Activated naive CD4-positive, alpha-beta T cell treated with anti-CD3 and anti-CD28 coated beads, Interleukin-2, amount 50 U/mL, for 72 hours (primary cell): ENCODE results near the gene OR8S1. TPM values are rescaled to one million over a fixed set of nuclear protein-coding genes. Genes with fewer than 3 reads are reported as not detected.
"Not testable (repeated sequence)": the region's sequence is repeated elsewhere in the genome, so short reads cannot be mapped to it uniquely, and the experiment has no call there.

Experiments used
- ATAC-seq, 2 donors: fragments of 150-1000 bp; cut with Tn5 transposase; 2 replicates each; pipeline ENCODE4 v1.10.0; 2021; ENCODE audit warnings: mild to moderate bottlenecking in 2 of 2, moderate library complexity in 2 of 2
- DNase-seq, 2 donors: peaks; one replicate each; pipeline ENCODE4 v3.0.0; 2021 to 2022; ENCODE audit warnings: low spot score in 2 of 2
- H3K27ac Mint-ChIP-seq, 2 donors: one replicate each; pipeline ENCODE4 v1.8.0; 2022; ENCODE audit warnings: mild to moderate bottlenecking in 2 of 2, mixed read lengths in 2 of 2
- H3K36me3 Mint-ChIP-seq, 2 donors: one replicate each; pipeline ENCODE4 v1.8.0; 2022; ENCODE audit warnings: mixed read lengths in 2 of 2
- H3K9me3 Mint-ChIP-seq, 2 donors: one replicate each; pipeline ENCODE4 v1.8.0; 2022; ENCODE audit warnings: mixed read lengths in 2 of 2
- total RNA-seq, 2 donors: library from RNA; stranded (reverse); gene quantifications; one replicate each; pipeline ENCODE4 v1.2.3, GENCODE V29; 2022

Gene OR8S1
- total RNA-seq, 2 donors from 2014 or later: not detected

DNA sequence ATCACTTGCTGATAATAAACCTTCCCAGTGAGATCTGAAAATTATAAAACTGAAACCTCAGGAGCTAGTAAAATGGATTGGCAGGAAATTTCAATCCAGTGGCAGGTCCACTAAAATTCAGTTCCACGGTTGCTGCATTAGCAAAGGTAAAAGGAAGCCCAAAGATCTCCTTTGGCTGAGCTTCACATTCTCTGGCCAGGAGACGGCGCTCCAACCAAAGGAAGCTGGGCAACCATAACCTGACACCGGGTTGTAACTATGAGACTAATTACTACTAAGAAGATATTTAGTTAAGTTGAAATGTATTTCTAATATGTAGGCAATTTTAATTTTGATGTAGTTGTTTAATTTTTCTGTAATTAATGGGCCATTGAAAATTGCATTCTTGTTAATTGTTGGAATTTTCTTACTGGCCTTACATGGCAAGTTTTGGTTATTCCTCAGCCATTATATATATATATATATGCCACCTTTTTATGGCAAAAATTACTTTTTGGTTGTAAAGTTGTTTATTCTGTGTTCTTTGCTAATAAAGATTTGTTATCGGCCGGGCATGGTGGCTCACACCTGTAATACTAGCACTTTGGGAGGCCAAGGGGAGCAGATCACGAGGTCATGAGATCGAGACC, 17.0 kb downstream of the OR8S1 start:
- ATAC-seq: no peak

DNA sequence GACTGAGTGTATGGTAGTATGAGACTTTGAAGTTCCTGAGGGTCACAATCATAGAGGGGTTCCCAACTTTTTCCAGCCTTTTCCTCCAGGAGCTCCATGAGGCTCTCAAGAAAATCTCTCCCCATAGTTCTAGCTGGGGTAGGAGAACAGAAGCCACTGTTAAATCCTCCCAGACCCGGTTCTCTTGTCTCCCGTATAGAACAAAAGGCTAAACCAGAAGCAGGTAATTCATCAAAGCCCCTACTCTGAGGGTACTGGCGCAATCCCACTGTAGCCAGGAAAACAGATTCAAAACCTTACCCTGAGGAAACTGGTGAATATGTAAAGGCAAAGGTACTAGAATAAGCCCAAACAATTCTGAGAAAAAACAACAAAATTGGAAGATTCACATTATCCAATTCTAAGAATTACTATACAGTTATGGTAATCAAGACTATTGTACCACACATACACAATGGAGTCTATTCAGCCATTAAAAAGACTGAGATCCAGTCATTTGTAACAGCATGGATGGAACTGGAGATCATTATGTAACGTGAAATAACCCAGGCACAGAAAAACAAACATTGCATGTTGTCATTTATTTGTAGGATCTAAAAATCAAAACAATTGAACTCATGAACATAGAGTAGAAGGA, 20.5 kb downstream of the OR8S1 start:
- H3K36me3 Mint-ChIP-seq: no peaks in the 10 kb centered on the region
- DNase-seq (no peak), ATAC-seq (no peak)
- no peaks in the 10 kb centered on the region for H3K9me3 Mint-ChIP-seq
- no peak overlapping the region for H3K27ac Mint-ChIP-seq

More for the DNA sequence above, 17.0 kb downstream of the OR8S1 start:
- peak in 1 of 2 donors; percentile 51 for DNase-seq
- Mint-ChIP-seq H3K27ac (no peak overlapping the region), H3K36me3 (no peaks in the 10 kb centered on the region), H3K9me3 (no peaks in the 10 kb centered on the region)

DNA sequence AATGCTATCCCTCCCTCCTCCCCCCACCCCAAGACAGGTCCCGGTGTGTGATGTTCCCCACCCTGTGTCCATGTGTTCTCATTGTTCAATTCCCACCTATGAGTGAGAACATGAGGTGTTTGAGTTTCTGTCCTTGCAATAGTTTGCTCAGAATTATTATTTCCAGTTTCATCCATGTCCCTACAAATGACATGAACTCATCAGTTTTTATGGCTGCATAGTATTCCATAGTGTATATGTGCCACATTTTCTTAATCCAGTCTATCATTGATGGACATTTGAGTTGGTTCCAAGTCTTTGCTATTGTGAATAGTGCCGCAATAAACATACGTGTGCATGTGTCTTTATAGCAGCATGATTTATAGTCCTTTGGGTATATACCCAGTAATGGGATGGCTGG, 21.6 kb downstream of the OR8S1 start:
- ATAC-seq: not testable (repeated sequence)

DNA sequence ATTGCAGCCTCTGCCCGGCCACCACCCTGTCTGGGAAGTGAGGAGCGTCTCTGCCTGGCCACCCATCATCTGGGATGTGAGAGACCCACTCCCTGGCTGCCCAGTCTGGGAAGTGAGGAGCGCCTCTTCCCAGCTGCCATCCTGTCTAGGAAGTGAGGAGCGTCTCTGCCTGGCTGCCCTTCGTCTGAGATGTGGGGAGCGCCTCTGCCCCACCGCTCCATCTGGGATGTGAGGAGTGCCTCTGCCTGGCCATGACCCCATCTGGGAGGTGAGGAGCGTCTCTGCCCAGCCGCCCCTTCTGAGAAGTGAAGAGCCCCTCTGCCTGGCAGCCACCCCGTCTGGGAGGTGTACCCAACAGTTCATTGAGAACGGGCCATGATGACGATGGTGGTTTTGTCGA, 26.2 kb downstream of the OR8S1 start:
- not testable (repeated sequence) for ATAC-seq, H3K27ac Mint-ChIP-seq, H3K9me3 Mint-ChIP-seq, H3K36me3 Mint-ChIP-seq, DNase-seq

More for the DNA sequence above, 21.6 kb downstream of the OR8S1 start:
- not testable (repeated sequence) for H3K27ac Mint-ChIP-seq, DNase-seq, H3K9me3 Mint-ChIP-seq, H3K36me3 Mint-ChIP-seq

DNA sequence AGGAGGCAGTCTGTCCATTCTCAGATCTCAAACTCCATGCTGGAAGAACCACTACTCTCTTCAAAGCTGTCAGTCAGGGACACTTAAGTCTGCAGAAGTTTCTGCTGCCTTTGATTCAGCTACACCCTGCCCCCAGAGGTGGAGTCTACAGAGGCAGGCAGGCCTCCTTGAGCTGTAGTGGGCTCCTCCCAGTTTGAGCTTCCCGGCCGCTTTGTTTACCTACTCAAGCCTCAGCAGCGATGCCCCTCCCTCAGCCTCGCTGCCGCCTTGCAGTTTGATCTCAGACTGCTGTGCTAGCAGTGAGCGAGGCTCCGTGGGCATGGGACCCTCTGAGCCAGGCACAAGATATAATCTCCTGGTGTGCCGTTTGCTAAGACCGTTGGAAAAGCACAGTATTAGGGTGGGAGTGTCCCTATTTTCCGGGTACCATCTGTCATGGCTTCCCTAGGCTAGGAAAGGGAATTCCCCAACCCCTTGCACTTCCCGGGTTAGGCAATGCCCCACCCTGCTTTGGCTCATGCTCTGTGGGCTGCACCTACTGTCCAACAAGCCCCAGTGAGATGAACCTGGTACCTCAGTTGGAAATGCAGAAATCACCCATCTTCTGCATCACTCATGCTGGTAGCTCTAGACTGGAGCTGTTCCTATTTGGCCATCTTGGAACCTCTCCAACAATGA, 28.4 kb downstream of the OR8S1 start:
- not testable (repeated sequence) for H3K27ac Mint-ChIP-seq, H3K36me3 Mint-ChIP-seq, H3K9me3 Mint-ChIP-seq, ATAC-seq, DNase-seq

DNA sequence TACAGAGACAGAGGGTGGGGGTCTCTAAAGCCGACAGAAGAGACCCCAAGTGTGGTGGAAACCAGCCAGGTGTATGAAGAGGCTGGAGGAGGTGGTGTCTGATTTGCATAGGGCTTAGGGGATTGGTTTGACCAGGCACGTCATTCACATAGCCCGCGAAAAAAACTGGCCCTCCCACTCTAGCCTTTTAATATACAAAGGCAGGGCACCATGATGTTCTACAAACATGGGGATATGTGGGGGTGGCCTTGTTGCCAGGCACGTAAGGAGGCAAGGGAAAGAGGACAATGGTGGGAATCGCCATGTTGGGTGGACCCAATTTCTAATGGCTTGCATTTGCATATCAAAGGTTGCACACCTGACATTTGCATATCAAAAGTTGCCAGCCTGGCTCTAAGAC, 31.2 kb downstream of the OR8S1 start:
- Mint-ChIP-seq H3K36me3 (no peaks in the 10 kb centered on the region), H3K9me3 (peaks cover 0 to 4% of the 10 kb centered on the region in 2 donors), H3K27ac (no peak overlapping the region)
- no peak for ATAC-seq
- no peak for DNase-seq

DNA sequence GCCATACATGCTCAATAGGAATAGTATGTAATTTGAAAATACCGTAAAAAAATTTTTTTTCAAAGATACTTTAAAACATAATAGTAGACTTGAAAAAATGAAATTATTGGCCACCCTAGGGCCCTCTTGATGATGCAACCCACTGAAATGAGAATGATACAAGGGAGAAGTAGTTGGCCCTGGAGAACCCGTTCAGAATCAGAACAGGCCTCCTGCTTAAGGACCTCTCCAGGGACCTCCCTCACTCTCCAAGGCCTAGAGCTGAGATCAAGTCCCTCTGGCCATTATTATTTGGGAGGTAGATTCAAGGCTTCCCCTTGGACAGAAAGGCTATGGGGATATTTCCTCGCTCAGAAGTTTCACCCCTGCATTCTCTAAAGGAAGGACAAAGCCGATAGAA, 32.5 kb downstream of the OR8S1 start:
- peaks cover 0 to 4% of the 10 kb centered on the region in 2 donors for H3K9me3 Mint-ChIP-seq
- no peak for DNase-seq
- no peak overlapping the region for H3K27ac Mint-ChIP-seq
- no peaks in the 10 kb centered on the region for H3K36me3 Mint-ChIP-seq
- ATAC-seq: no peak

DNA sequence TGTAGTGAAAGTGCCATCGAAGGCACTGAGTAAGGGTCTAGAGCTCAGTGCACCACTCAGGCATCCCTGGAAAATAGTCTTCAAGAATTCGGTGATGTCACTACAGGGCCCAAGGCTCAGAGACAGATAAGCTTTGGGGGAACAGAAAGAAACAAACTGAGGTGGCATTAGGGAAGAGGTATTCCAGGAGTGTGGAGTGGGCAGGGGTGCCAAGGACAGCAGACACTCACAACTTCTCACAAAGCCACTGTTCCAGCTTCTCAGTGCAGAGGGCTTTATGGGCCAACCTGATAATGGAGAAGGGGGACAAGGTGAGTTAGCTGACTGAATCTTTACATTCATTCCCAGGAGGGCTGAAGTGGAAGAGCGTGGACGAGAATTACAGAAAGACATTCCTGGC, 42.3 kb downstream of the OR8S1 start:
- ATAC-seq (no peak), DNase-seq (no peak)
- H3K27ac Mint-ChIP-seq: no peak overlapping the region
- no peaks in the 10 kb centered on the region for H3K9me3 Mint-ChIP-seq
- no peaks in the 10 kb centered on the region for H3K36me3 Mint-ChIP-seq

DNA sequence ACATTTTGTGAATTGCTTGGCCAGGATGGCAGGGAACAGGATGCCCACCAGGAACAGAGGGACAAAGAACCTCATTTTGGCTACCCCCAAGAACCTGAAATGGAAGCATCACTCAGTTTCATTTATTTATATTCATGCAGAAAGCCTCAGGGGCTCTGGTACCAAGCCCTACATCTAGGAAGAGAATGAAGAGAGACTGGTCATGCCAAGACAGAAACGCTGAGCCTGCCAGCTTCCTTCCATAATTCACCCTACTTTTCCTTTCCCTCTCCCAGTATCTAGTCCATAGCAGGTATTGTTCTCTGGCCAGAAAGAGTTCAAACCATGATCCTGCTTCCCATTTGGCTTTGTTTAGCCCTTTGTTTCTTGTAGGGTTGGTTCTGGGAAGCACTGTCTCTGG, 44.5 kb downstream of the OR8S1 start, which contains the start of gene LALBA:
Gene LALBA, minus strand, starts transcription at position 101 of the 400 bp plus-strand sequence. Its CDS starts 26 bp downstream, at position 75.
- no peak within 1 kb of the TSS for H3K27ac Mint-ChIP-seq
- ATAC-seq (no peak), DNase-seq (no peak)
- no peaks in the 10 kb centered on the region for H3K36me3 Mint-ChIP-seq
- no peaks in the 10 kb centered on the region for H3K9me3 Mint-ChIP-seq

DNA sequence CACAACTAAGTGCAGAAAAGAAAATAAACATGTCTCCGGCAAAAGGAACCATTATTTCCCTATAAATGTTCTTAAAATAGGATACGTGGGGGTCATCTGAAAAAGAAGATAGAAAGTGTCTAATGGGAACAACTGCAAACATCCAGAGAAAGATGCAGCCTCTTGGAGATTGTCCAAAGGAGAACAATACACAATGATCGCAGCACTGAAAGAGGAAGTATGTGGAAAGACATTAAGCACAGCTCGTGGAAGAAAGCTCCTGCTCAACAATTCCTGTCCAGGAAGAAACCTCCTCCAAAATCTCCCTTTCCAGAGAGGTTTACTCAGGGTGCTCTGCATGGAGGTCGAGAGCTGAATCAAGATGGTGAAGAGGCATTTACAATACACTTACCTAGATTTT, 46.9 kb downstream of the OR8S1 start:
- Mint-ChIP-seq H3K9me3 (no peaks in the 10 kb centered on the region), H3K27ac (no peak overlapping the region), H3K36me3 (no peaks in the 10 kb centered on the region)
- DNase-seq (no peak), ATAC-seq (no peak)

Other genes starting within 250 kb of the OR8S1 start
- gene ZNF641, start 174.7 kb upstream of the OR8S1 start, total RNA-seq: 1 to 10 TPM; 6.4 to 9.2 TPM
- not detected for gene ANP32D, start 53.1 kb upstream of the OR8S1 start, total RNA-seq
- gene C12orf54, start 43.1 kb upstream of the OR8S1 start, total RNA-seq: not detected
- gene LALBA, start 44.4 kb downstream of the OR8S1 start, total RNA-seq: not detected
- 10 to 100 TPM; 45.9 to 58.5 TPM for gene KANSL2, start 156.6 kb downstream of the OR8S1 start, total RNA-seq
- gene CCNT1, start 191.1 kb downstream of the OR8S1 start, total RNA-seq: 10 to 100 TPM; 72.9 to 88.2 TPM